ENCODE results near the gene TCTN2. TPM values are rescaled to one million over a fixed set of nuclear protein-coding genes. Genes with fewer than 3 reads are reported as not detected.

The TCTN2 gene
- polyA plus RNA-seq, 3 donors: 25.8 to 28.9 (median 28.4) TPM

GRCh38 chr12:123683964-123684363 is 13.1 kb downstream of the TCTN2 start:
- no peak for DNase-seq (ENCODE audit: low read depth in 3 of 3, low spot score in 2 of 3)

GRCh38 chr12:123686636-123687190 is 15.8 kb downstream of the TCTN2 start:
- DNase-seq (ENCODE audit: low read depth in 3 of 3, low spot score in 2 of 3): no peak

GRCh38 chr12:123690191-123690840 is 19.4 kb downstream of the TCTN2 start:
- DNase-seq (ENCODE audit: low read depth in 3 of 3, low spot score in 2 of 3): no peak

- DNase-seq (ENCODE audit: low read depth in 3 of 3, low spot score in 2 of 3): no peak
Measured at GRCh38 chr12:123696207-123696606, 25.3 kb downstream of the TCTN2 start.

- no peak for DNase-seq (ENCODE audit: low read depth in 3 of 3, low spot score in 2 of 3)
Measured at GRCh38 chr12:123696646-123697045, 25.7 kb downstream of the TCTN2 start.

GRCh38 chr12:123705935-123706334 is 35.0 kb downstream of the TCTN2 start:
- no peak for DNase-seq (ENCODE audit: low read depth in 3 of 3, low spot score in 2 of 3)

- DNase-seq (ENCODE audit: low read depth in 3 of 3, low spot score in 2 of 3): no peak
Measured at GRCh38 chr12:123707466-123707865, 36.6 kb downstream of the TCTN2 start.

GRCh38 chr12:123712780-123713319 is 41.9 kb downstream of the TCTN2 start:
- no peak for DNase-seq (ENCODE audit: low read depth in 3 of 3, low spot score in 2 of 3)

GRCh38 chr12:123713398-123713797 is 42.5 kb downstream of the TCTN2 start:
- DNase-seq (ENCODE audit: low read depth in 3 of 3, low spot score in 2 of 3): no peak

GRCh38 chr12:123713823-123714585 is 43.1 kb downstream of the TCTN2 start:
- DNase-seq (ENCODE audit: low read depth in 3 of 3, low spot score in 2 of 3): no peak

- DNase-seq (ENCODE audit: low read depth in 3 of 3, low spot score in 2 of 3): no peak
Measured at GRCh38 chr12:123715195-123715594, 44.3 kb downstream of the TCTN2 start.

- DNase-seq (ENCODE audit: low read depth in 3 of 3, low spot score in 2 of 3): no peak
Measured at GRCh38 chr12:123717350-123717749, 46.4 kb downstream of the TCTN2 start.

- DNase-seq (ENCODE audit: low read depth in 3 of 3, low spot score in 2 of 3): no peak
Measured at GRCh38 chr12:123720141-123720814, 49.4 kb downstream of the TCTN2 start.

GRCh38 chr12:123721245-123721644 is 50.3 kb downstream of the TCTN2 start:
- DNase-seq (ENCODE audit: low read depth in 3 of 3, low spot score in 2 of 3): no peak

GRCh38 chr12:123723011-123723410 is 52.1 kb downstream of the TCTN2 start:
- no peak for DNase-seq (ENCODE audit: low read depth in 3 of 3, low spot score in 2 of 3)

GRCh38 chr12:123723765-123724164 is 52.9 kb downstream of the TCTN2 start:
- no peak for DNase-seq (ENCODE audit: low read depth in 3 of 3, low spot score in 2 of 3)

GRCh38 chr12:123726244-123726643 is 55.3 kb downstream of the TCTN2 start:
- DNase-seq (ENCODE audit: low read depth in 3 of 3, low spot score in 2 of 3): no peak

GRCh38 chr12:123726962-123727361 is 56.0 kb downstream of the TCTN2 start:
- DNase-seq (ENCODE audit: low read depth in 3 of 3, low spot score in 2 of 3): no peak

- DNase-seq (ENCODE audit: low read depth in 3 of 3, low spot score in 2 of 3): no peak
Measured at GRCh38 chr12:123727878-123728277, 57.0 kb downstream of the TCTN2 start.

GRCh38 chr12:123731596-123731995 is 60.7 kb downstream of the TCTN2 start:
- DNase-seq (ENCODE audit: low read depth in 3 of 3, low spot score in 2 of 3): no peak

GRCh38 chr12:123732251-123732650 is 61.3 kb downstream of the TCTN2 start:
- no peak for DNase-seq (ENCODE audit: low read depth in 3 of 3, low spot score in 2 of 3)

Measured in right renal cortex interstitium (tissue), 3 donors.